Mesothelial cell of epicardium (in vitro differentiated cells): ENCODE measurements around the gene ATP10B. TPM values are rescaled to one million over a fixed set of nuclear protein-coding genes. Genes with fewer than 3 reads are reported as not detected.

Experiments
- DNase-seq, 2 experiments: peaks; one replicate each; pipeline ENCODE4 v3.0.0; 2021; ENCODE audit warnings: low spot score in 2 of 2; ENCODE audit not compliant: unreplicated experiment in 2 of 2
- H3K27ac Mint-ChIP-seq: 2 replicates; pipeline ENCODE4 v1.8.0; 2021; ENCODE audit warnings: mixed read lengths
- H3K27me3 Mint-ChIP-seq: 2 replicates; pipeline ENCODE4 v1.8.0; 2021; ENCODE audit warnings: low read depth, mixed read lengths
- H3K36me3 Mint-ChIP-seq: 2 replicates; pipeline ENCODE4 v1.8.0; 2021; ENCODE audit warnings: mixed read lengths
- H3K4me1 Mint-ChIP-seq: 2 replicates; pipeline ENCODE4 v1.8.0; 2021; ENCODE audit warnings: mixed read lengths
- H3K4me3 Mint-ChIP-seq: 2 replicates; pipeline ENCODE4 v1.8.0; 2021; ENCODE audit warnings: mild to moderate bottlenecking, moderate library complexity, mixed read lengths
- H3K9me3 Mint-ChIP-seq: 2 replicates; pipeline ENCODE4 v1.8.0; 2021; ENCODE audit warnings: mixed read lengths
- CTCF ChIP-seq: fragments of 200-600 bp; sonication (generic); IDR thresholded peaks from one replicate; pipeline ENCODE4 v1.5.0; 2021; ENCODE audit warnings: antibody characterized with exemption; ENCODE audit not compliant: unreplicated experiment
- total RNA-seq: library from RNA; stranded (reverse); gene quantifications from 3 replicates; pipeline ENCODE4 v1.2.1, GENCODE V29; 2021

ATP10B gene
- total RNA-seq, 1 donor from 2014 or later = not detected

- Mint-ChIP-seq H3K9me3 (peaks cover 5% of the 10 kb centered on the region), H3K36me3 (no peaks in the 10 kb centered on the region), H3K4me1 (no peaks in the 10 kb centered on the region), H3K4me3 (no peak overlapping the region), H3K27me3 (no peaks in the 10 kb centered on the region), H3K27ac (no peak overlapping the region)
- no peak for TF ChIP-seq CTCF
- DNase-seq = no peak
These were observed 5.4 kb downstream of the ATP10B start for GRCh38 chr5:160846642-160847041.

- H3K4me3 Mint-ChIP-seq = no peak overlapping the region
- no peak for DNase-seq
- H3K27me3 Mint-ChIP-seq = no peaks in the 10 kb centered on the region
- no peak for TF ChIP-seq CTCF
- H3K27ac Mint-ChIP-seq = no peak overlapping the region
- peaks cover 5% of the 10 kb centered on the region for H3K9me3 Mint-ChIP-seq
- no peaks in the 10 kb centered on the region for H3K4me1 Mint-ChIP-seq
- no peaks in the 10 kb centered on the region for H3K36me3 Mint-ChIP-seq
These were observed 7.8 kb downstream of the ATP10B start for GRCh38 chr5:160844177-160844576.

DNA sequence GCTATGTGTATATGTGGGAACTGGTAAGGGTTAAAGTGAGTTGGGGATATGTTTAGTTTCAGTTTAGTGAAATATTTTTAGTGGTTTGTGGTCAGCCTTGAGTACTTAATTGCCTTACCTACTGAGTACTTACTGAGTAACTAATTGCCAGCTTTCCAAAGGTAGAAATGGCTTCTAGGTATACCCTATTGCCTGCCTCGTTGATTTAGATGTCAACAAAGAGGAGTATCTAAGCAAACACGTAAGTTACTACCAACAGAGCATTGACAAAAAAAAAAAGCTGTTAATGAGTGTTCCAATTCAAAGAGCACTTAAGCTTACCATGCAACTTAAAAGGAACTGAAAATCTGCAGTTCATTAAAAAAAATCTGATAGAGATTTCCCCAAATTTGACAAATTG lies 8.8 kb downstream of the ATP10B start:
- peaks cover 5% of the 10 kb centered on the region for H3K9me3 Mint-ChIP-seq
- no peaks in the 10 kb centered on the region for H3K4me1 Mint-ChIP-seq
- no peak for DNase-seq
- no peaks in the 10 kb centered on the region for H3K36me3 Mint-ChIP-seq
- no peaks in the 10 kb centered on the region for H3K27me3 Mint-ChIP-seq
- no peak overlapping the region for H3K4me3 Mint-ChIP-seq
- no peak for TF ChIP-seq CTCF
- no peak overlapping the region for H3K27ac Mint-ChIP-seq

GRCh38 chr5:160837749-160838593 lies 14.0 kb downstream of the ATP10B start:
- no peak for DNase-seq
- no peak overlapping the region for H3K27ac Mint-ChIP-seq
- no peak for TF ChIP-seq CTCF
- H3K36me3 Mint-ChIP-seq = no peaks in the 10 kb centered on the region
- peaks cover 16% of the 10 kb centered on the region for H3K4me1 Mint-ChIP-seq
- no peaks in the 10 kb centered on the region for H3K27me3 Mint-ChIP-seq
- peaks cover 10% of the 10 kb centered on the region for H3K9me3 Mint-ChIP-seq
- H3K4me3 Mint-ChIP-seq = no peak overlapping the region

- Mint-ChIP-seq H3K27me3 (no peaks in the 10 kb centered on the region), H3K4me3 (no peak overlapping the region), H3K4me1 (peaks cover 16% of the 10 kb centered on the region), H3K9me3 (peaks cover 14% of the 10 kb centered on the region), H3K36me3 (peaks cover 2% of the 10 kb centered on the region), H3K27ac (no peak overlapping the region)
- no peak for TF ChIP-seq CTCF
- DNase-seq = no peak
These were observed 14.8 kb downstream of the ATP10B start for GRCh38 chr5:160837211-160837610.
